AG09309 (cell line): ENCODE measurements around the gene TAF10.

Source experiments
- DNase-seq: peaks from one replicate; pipeline ENCODE4 v3.0.0-alpha.2; 2010; ENCODE audit warnings: low read depth
- H3K4me3 ChIP-seq: 2 replicates; pipeline ENCODE4 v1.5.1; 2011; ENCODE audit warnings: mild to moderate bottlenecking, low read depth, low read length, moderate library complexity; ENCODE audit not compliant: control insufficient read depth
- TF ChIP-seq, protein P1 (sequence below): IDR thresholded peaks from 2 replicates; pipeline ENCODE4 v1.5.1; 2011; ENCODE audit warnings: mild to moderate bottlenecking, low read depth, low read length, inconsistent platforms; ENCODE audit not compliant: insufficient read depth, control insufficient read depth; ENCODE audit errors: missing control alignments

The TAF10 gene

DNA sequence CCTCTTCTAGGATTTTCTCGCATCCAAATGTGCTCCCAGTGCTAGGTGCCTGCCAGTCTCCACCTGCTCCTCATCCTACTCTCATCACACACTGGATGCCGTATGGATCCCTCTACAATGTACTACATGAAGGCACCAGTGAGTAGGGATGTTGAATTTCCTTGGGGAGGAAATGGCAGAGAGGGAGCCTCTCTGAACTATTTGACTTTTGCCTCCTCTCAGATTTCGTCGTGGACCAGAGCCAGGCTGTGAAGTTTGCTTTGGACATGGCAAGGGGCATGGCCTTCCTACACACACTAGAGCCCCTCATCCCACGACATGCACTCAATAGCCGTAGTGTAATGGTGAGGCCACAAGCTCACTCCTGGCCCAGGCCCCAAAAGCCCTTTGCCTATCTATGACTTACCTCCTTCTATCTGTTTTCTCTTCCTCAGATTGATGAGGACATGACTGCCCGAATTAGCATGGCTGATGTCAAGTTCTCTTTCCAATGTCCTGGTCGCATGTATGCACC, 2.5 kb downstream of the TAF10 start:
- TF ChIP-seq, protein P1, sequence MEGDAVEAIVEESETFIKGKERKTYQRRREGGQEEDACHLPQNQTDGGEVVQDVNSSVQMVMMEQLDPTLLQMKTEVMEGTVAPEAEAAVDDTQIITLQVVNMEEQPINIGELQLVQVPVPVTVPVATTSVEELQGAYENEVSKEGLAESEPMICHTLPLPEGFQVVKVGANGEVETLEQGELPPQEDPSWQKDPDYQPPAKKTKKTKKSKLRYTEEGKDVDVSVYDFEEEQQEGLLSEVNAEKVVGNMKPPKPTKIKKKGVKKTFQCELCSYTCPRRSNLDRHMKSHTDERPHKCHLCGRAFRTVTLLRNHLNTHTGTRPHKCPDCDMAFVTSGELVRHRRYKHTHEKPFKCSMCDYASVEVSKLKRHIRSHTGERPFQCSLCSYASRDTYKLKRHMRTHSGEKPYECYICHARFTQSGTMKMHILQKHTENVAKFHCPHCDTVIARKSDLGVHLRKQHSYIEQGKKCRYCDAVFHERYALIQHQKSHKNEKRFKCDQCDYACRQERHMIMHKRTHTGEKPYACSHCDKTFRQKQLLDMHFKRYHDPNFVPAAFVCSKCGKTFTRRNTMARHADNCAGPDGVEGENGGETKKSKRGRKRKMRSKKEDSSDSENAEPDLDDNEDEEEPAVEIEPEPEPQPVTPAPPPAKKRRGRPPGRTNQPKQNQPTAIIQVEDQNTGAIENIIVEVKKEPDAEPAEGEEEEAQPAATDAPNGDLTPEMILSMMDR: no peak
- no peak overlapping the region for H3K4me3 ChIP-seq
- no peak for DNase-seq

GRCh38 chr11:6608726-6609501, 3.1 kb downstream of the TAF10 start:
- TF ChIP-seq, protein P1: no peak
- DNase-seq: no peak
- H3K4me3 ChIP-seq: no peak overlapping the region

GRCh38 chr11:6608011-6608410, 4.0 kb downstream of the TAF10 start:
- no peak overlapping the region for H3K4me3 ChIP-seq
- no peak for DNase-seq
- TF ChIP-seq, protein P1: no peak

- H3K4me3 ChIP-seq: no peak overlapping the region
- DNase-seq: no peak
Observed at GRCh38 chr11:6607190-6607795, 4.7 kb downstream of the TAF10 start.

DNA sequence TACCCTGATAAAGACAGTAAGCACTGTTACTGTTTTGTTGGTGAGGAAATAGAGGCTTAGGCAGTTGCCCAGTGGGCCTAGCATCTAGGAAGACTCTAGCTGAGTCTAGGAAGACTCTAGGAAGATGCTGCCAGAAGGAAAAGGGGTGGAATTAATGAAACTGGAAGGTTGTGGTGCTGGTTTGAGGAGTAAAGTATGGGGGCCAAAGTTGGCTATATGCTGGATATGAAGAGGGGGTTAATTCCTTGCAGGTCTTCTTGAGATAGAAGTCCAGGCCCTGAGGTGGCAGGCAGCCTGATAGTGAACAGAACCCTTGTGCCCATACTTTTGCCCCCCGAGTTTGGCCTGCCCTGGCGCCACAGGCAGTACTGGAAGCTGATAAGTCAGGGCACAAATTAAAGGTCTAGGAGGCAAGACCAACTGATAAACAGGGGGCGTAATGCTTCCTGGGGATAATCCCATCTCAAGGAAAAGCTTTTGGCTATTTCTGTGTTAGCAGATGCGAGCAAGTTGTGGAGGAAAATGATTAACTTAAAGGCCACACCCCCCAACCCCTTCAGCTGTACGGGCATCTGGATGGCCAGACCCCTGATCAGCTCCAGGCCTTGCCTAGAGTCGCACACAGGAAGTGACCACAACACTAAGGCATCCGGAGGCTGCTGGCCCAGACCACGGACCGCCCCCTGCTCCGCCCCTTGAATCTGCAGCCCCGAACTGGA, 5.4 kb downstream of the TAF10 start:
- H3K4me3 ChIP-seq: peak overlapping the region; percentile 8; the same call in 1 of the 2 replicates
- peak; percentile 67 for DNase-seq
- TF ChIP-seq, protein P1: no peak

More at GRCh38 chr11:6607190-6607795, 4.7 kb downstream of the TAF10 start:
- TF ChIP-seq, protein P1: no peak

GRCh38 chr11:6604790-6605189, 7.2 kb downstream of the TAF10 start:
- DNase-seq: no peak
- peak overlapping the region; percentile 88 for H3K4me3 ChIP-seq
- TF ChIP-seq, protein P1: no peak
